HUES64 (cell line): ENCODE results near the gene WDR88. TPM values are rescaled to one million over a fixed set of nuclear protein-coding genes. Genes with fewer than 3 reads are reported as not detected.

Source experiments
- H3K27ac ChIP-seq: 2 replicates; pipeline ENCODE4 v1.7.0; 2013; ENCODE audit warnings: low read depth, low read length, inconsistent platforms
- H3K27me3 ChIP-seq: 2 replicates; pipeline ENCODE4 v1.6.1; 2013; ENCODE audit warnings: mild to moderate bottlenecking, low read length; ENCODE audit not compliant: insufficient read depth
- H3K36me3 ChIP-seq: 2 replicates; pipeline ENCODE4 v1.6.1; 2013; ENCODE audit warnings: mild to moderate bottlenecking, low read length; ENCODE audit not compliant: insufficient read depth
- H3K4me1 ChIP-seq: 2 replicates; pipeline ENCODE4 v1.6.1; 2013; ENCODE audit warnings: mild to moderate bottlenecking, low read length, moderate library complexity; ENCODE audit not compliant: insufficient read depth
- H3K4me3 ChIP-seq: 2 replicates; pipeline ENCODE4 v1.5.1; 2013; ENCODE audit warnings: mild to moderate bottlenecking, low read length, moderate library complexity
- H3K9ac ChIP-seq: 2 replicates; pipeline ENCODE4 v1.6.1; 2013; ENCODE audit warnings: mild to moderate bottlenecking, low read depth, low read length
- H3K9me3 ChIP-seq: 2 replicates; pipeline ENCODE4 v1.6.1; 2013; ENCODE audit warnings: low read depth, low read length; ENCODE audit not compliant: insufficient read depth
- WGBS: fragments of 150-250, 120-280 bp; methylation state at CpG from one replicate; pipeline ENCODE4 v1.1.7; 2013; ENCODE audit warnings: missing lambda C conversion rate; 5-methylcytosine and 5-hydroxymethylcytosine counted together
- polyA plus RNA-seq, 2 experiments: library from polyadenylated mRNA; stranded (reverse); fragments of 50-300 nt; gene quantifications; one replicate each; pipeline ENCODE4 v1.2.3, GENCODE V29; 2013

WDR88 gene
- polyA plus RNA-seq (2013, experiment 1 of 2) = not detected
- polyA plus RNA-seq (2013, experiment 2 of 2) = not detected

- H3K4me3 ChIP-seq = no peak within 1 kb of the TSS
- H3K4me1 ChIP-seq = no peaks in the 10 kb centered on the region
- no peaks in the 10 kb centered on the region for H3K27me3 ChIP-seq
- no peaks in the 10 kb centered on the region for H3K9me3 ChIP-seq
- no peak within 1 kb of the TSS for H3K9ac ChIP-seq
- WGBS = 95% methylated on average over 43 of the region's 43 CpGs
- peaks cover 17% of the 10 kb centered on the region for H3K36me3 ChIP-seq
- no peak within 1 kb of the TSS for H3K27ac ChIP-seq
These were observed at the start of gene WDR88 for GRCh38 chr19:33132021-33132420. Gene WDR88 (plus strand): TSS chr19:33132114. CDS start chr19:33132170, 56 bp downstream.

- peaks cover 23% of the 10 kb centered on the region for H3K36me3 ChIP-seq
- peaks cover 7% of the 10 kb centered on the region; the same call in 1 of the 2 replicates for H3K4me1 ChIP-seq
- no peaks in the 10 kb centered on the region for H3K9me3 ChIP-seq
- H3K9ac ChIP-seq = no peak overlapping the region
- no peak overlapping the region for H3K4me3 ChIP-seq
- WGBS = 95% methylated on average over 3 of the region's 3 CpGs
- no peaks in the 10 kb centered on the region for H3K27me3 ChIP-seq
- no peak overlapping the region for H3K27ac ChIP-seq
These were observed 46.3 kb upstream of the WDR88 start for GRCh38 chr19:33085570-33086128.

- no peaks in the 10 kb centered on the region for H3K9me3 ChIP-seq
- no peak overlapping the region for H3K9ac ChIP-seq
- H3K4me1 ChIP-seq = peaks cover 7% of the 10 kb centered on the region; the same call in 1 of the 2 replicates
- peaks cover 33% of the 10 kb centered on the region for H3K36me3 ChIP-seq
- H3K27ac ChIP-seq = no peak overlapping the region
- H3K4me3 ChIP-seq = no peak overlapping the region
- WGBS = 94% methylated on average over 1 of the region's 1 CpG
- no peaks in the 10 kb centered on the region for H3K27me3 ChIP-seq
These were observed 45.0 kb upstream of the WDR88 start for GRCh38 chr19:33086955-33087354.

- H3K9me3 ChIP-seq = no peaks in the 10 kb centered on the region
- peaks cover 7% of the 10 kb centered on the region; the same call in 1 of the 2 replicates for H3K4me1 ChIP-seq
- WGBS = 94% methylated on average over 3 of the region's 3 CpGs
- peaks cover 47% of the 10 kb centered on the region for H3K36me3 ChIP-seq
- no peaks in the 10 kb centered on the region for H3K27me3 ChIP-seq
- no peak overlapping the region for H3K9ac ChIP-seq
- H3K27ac ChIP-seq = no peak overlapping the region
- no peak overlapping the region for H3K4me3 ChIP-seq
These were observed 42.9 kb upstream of the WDR88 start for GRCh38 chr19:33089010-33089409.

GRCh38 chr19:33090179-33090578, 41.7 kb upstream of the WDR88 start:
- H3K9ac ChIP-seq = peak overlapping the region; percentile 19; the same call in 1 of the 2 replicates
- H3K4me3 ChIP-seq = no peak overlapping the region
- WGBS = 74% methylated on average over 3 of the region's 3 CpGs
- peaks cover 7% of the 10 kb centered on the region; the same call in 1 of the 2 replicates for H3K4me1 ChIP-seq
- H3K36me3 ChIP-seq = peaks cover 56% of the 10 kb centered on the region
- H3K9me3 ChIP-seq = no peaks in the 10 kb centered on the region
- no peaks in the 10 kb centered on the region for H3K27me3 ChIP-seq
- no peak overlapping the region for H3K27ac ChIP-seq

- H3K9me3 ChIP-seq = no peaks in the 10 kb centered on the region
- H3K27ac ChIP-seq = no peak overlapping the region
- H3K36me3 ChIP-seq = peaks cover 73% of the 10 kb centered on the region
- no peaks in the 10 kb centered on the region for H3K27me3 ChIP-seq
- WGBS = 95% methylated on average over 11 of the region's 11 CpGs
- no peak overlapping the region for H3K9ac ChIP-seq
- H3K4me1 ChIP-seq = peaks cover 7% of the 10 kb centered on the region; the same call in 1 of the 2 replicates
- H3K4me3 ChIP-seq = no peak overlapping the region
These were observed 38.3 kb upstream of the WDR88 start for GRCh38 chr19:33093420-33094210.

GRCh38 chr19:33094436-33095067, 37.4 kb upstream of the WDR88 start:
- H3K9me3 ChIP-seq = no peaks in the 10 kb centered on the region
- H3K27me3 ChIP-seq = no peaks in the 10 kb centered on the region
- H3K36me3 ChIP-seq = peaks cover 71% of the 10 kb centered on the region
- H3K9ac ChIP-seq = no peak overlapping the region
- WGBS = 91% methylated on average over 6 of the region's 6 CpGs
- no peak overlapping the region for H3K27ac ChIP-seq
- no peak overlapping the region for H3K4me3 ChIP-seq
- H3K4me1 ChIP-seq = peaks cover 7% of the 10 kb centered on the region; the same call in 1 of the 2 replicates

- Histone ChIP-seq H3K36me3 (peaks cover 67% of the 10 kb centered on the region), H3K27ac (no peak overlapping the region), H3K9ac (no peak overlapping the region), H3K4me1 (no peaks in the 10 kb centered on the region), H3K4me3 (no peak overlapping the region), H3K9me3 (no peaks in the 10 kb centered on the region), H3K27me3 (no peaks in the 10 kb centered on the region)
- WGBS = 92% methylated on average over 3 of the region's 4 CpGs
These were observed 35.9 kb upstream of the WDR88 start for GRCh38 chr19:33096005-33096404.

- H3K27ac ChIP-seq = no peak overlapping the region
- H3K4me1 ChIP-seq = no peaks in the 10 kb centered on the region
- no peaks in the 10 kb centered on the region for H3K27me3 ChIP-seq
- no peak overlapping the region for H3K9ac ChIP-seq
- 95% methylated on average over 4 of the region's 4 CpGs for WGBS
- peaks cover 68% of the 10 kb centered on the region for H3K36me3 ChIP-seq
- H3K9me3 ChIP-seq = no peaks in the 10 kb centered on the region
- no peak overlapping the region for H3K4me3 ChIP-seq
These were observed 33.8 kb upstream of the WDR88 start for GRCh38 chr19:33098055-33098534.

GRCh38 chr19:33100894-33101644, 30.8 kb upstream of the WDR88 start:
- Histone ChIP-seq H3K36me3 (peaks cover 50% of the 10 kb centered on the region), H3K9me3 (no peaks in the 10 kb centered on the region), H3K9ac (no peak overlapping the region), H3K4me1 (no peaks in the 10 kb centered on the region), H3K27me3 (no peaks in the 10 kb centered on the region), H3K4me3 (no peak overlapping the region), H3K27ac (no peak overlapping the region)
- WGBS = 97% methylated on average over 8 of the region's 10 CpGs
